Ascending aorta (tissue), 2 donors: ENCODE results near the gene ANKRD22. TPM values are rescaled to one million over a fixed set of nuclear protein-coding genes. Genes with fewer than 3 reads are reported as not detected.

Source experiments
- DNase-seq, 2 donors: peaks; one replicate each; pipeline ENCODE4 v3.0.0-alpha.2; 2019; ENCODE audit warnings: low spot score in 2 of 2
- H3K27ac ChIP-seq, 2 donors: fragments of 200-600 bp; sonication (generic); one replicate each; pipeline ENCODE4 v1.5.1; 2016 to 2017; ENCODE audit warnings: mild to moderate bottlenecking in 1 of 2
- H3K27me3 ChIP-seq: fragments of 200-600 bp; sonication (generic); one replicate; pipeline ENCODE4 v1.5.1; 2017
- H3K36me3 ChIP-seq, 2 donors: fragments of 200-600 bp; sonication (generic); one replicate each; pipeline ENCODE4 v1.5.1; 2016
- H3K4me1 ChIP-seq, 2 donors: fragments of 200-600 bp; sonication (generic); one replicate each; pipeline ENCODE4 v1.5.1; 2016 to 2017; ENCODE audit warnings: mild to moderate bottlenecking in 1 of 2
- H3K4me3 ChIP-seq, 2 donors: fragments of 200-600 bp; sonication (generic); one replicate each; pipeline ENCODE4 v1.5.1; 2016 to 2017; ENCODE audit warnings: mild to moderate bottlenecking in 1 of 2
- H3K9me3 ChIP-seq, 2 donors: fragments of 200-600 bp; sonication (generic); one replicate each; pipeline ENCODE4 v1.5.1; 2016
- intact Hi-C: fragments of 100-400 bp; cut with DNase I; formaldehyde crosslinking; loops from one replicate; pipeline ENCODE4 v1.15.1; 2023
- total RNA-seq: library from RNA; depleted of rRNA; stranded (reverse); fragments of >200 nt; gene quantifications from one replicate; pipeline ENCODE4 v1.1.0, GENCODE V29; 2016
- TF ChIP-seq, protein P1 (sequence below), 3 experiments: fragments of 200-600 bp in 2 of 3; fragments of 450-650 bp in 1 of 3; sonication (generic) in 2 of 3; IDR thresholded peaks; one replicate each; pipeline ENCODE4 v1.5.1; 2016 to 2019; ENCODE audit warnings: antibody characterized with exemption in 3 of 3, mild to moderate bottlenecking in 1 of 3, moderate library complexity in 1 of 3

ANKRD22 gene
- total RNA-seq, 1 donor from 2014 or later = not detected

DNA sequence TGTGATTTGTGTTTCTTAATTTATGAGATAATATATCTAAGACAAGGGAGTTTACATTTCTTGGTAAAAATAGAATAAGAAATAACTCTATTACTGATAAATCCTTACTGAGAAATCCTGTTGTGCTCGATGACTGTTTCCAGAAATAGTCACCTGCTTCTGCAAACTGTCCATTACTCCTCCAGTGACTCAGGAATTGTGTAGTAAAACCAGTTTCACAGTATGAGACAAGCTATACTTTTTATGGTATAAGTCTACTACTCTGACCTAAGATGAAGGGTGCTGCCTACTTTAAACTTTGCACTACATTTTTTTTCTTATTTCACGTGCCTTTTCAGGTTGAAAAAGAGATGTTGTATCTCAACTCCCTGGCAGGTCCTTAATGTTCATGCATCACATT lies 6.8 kb upstream of the ANKRD22 start:
- TF ChIP-seq, protein P1, sequence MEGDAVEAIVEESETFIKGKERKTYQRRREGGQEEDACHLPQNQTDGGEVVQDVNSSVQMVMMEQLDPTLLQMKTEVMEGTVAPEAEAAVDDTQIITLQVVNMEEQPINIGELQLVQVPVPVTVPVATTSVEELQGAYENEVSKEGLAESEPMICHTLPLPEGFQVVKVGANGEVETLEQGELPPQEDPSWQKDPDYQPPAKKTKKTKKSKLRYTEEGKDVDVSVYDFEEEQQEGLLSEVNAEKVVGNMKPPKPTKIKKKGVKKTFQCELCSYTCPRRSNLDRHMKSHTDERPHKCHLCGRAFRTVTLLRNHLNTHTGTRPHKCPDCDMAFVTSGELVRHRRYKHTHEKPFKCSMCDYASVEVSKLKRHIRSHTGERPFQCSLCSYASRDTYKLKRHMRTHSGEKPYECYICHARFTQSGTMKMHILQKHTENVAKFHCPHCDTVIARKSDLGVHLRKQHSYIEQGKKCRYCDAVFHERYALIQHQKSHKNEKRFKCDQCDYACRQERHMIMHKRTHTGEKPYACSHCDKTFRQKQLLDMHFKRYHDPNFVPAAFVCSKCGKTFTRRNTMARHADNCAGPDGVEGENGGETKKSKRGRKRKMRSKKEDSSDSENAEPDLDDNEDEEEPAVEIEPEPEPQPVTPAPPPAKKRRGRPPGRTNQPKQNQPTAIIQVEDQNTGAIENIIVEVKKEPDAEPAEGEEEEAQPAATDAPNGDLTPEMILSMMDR (IDR thresholded peaks at IDR 0.05) = no peak
- no peaks in the 10 kb centered on the region for H3K27me3 ChIP-seq
- H3K4me3 ChIP-seq = no peak overlapping the region
- no peaks in the 10 kb centered on the region for H3K9me3 ChIP-seq
- no peak overlapping the region for H3K27ac ChIP-seq
- intact Hi-C loops = no loop called here
- no peak for DNase-seq
- H3K36me3 ChIP-seq = no peaks in the 10 kb centered on the region
- no peaks in the 10 kb centered on the region for H3K4me1 ChIP-seq

DNA sequence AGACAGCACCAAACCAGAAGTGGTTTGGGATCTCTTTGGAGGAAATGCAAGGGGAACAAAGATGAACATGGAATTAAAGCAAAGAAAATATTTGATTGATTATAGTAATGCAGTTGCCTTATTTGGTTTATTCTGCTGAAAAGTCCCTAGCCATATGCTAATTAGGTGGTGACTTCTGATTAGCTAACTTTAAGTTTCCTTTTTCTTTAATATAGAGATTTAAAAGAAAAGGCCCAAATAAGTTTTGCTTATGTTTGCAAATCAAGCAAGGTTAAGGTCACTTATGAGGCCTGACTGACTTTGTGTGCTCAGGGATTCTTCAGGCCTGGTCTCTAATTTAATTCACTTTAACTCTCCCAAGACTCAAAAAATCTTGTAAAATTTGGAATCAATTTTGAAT lies 6.2 kb upstream of the ANKRD22 start:
- Histone ChIP-seq H3K27ac (no peak overlapping the region), H3K4me1 (no peaks in the 10 kb centered on the region), H3K27me3 (no peaks in the 10 kb centered on the region), H3K4me3 (no peak overlapping the region), H3K9me3 (no peaks in the 10 kb centered on the region), H3K36me3 (no peaks in the 10 kb centered on the region)
- DNase-seq = no peak
- TF ChIP-seq, protein P1 (IDR thresholded peaks at IDR 0.05) = no peak
- intact Hi-C loops = no loop called here

DNA sequence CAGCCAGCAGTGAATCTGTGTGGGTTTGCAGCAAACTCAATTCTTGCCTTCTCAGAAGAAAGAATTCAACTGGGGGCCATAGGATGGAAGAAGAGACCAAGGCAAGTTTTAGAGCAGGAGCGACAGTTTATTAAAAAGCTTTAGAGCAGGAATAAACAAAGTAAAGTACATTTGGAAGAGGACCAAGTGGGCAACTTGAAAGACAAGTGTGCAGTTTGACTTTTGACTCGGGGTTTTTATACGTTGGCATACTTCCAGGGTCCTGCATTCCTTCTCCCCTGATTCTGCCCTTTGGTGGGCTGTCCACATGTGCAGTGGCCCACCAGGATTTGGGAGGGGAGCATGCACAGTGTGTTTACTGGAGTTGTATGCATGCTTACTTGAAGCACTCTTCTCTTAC lies 3.0 kb upstream of the ANKRD22 start:
- DNase-seq = no peak
- Histone ChIP-seq H3K4me3 (no peak overlapping the region), H3K27ac (no peak overlapping the region), H3K4me1 (no peaks in the 10 kb centered on the region), H3K9me3 (no peaks in the 10 kb centered on the region), H3K36me3 (no peaks in the 10 kb centered on the region), H3K27me3 (no peaks in the 10 kb centered on the region)
- TF ChIP-seq, protein P1 (IDR thresholded peaks at IDR 0.05) = no peak
- intact Hi-C loops = no loop called here

DNA sequence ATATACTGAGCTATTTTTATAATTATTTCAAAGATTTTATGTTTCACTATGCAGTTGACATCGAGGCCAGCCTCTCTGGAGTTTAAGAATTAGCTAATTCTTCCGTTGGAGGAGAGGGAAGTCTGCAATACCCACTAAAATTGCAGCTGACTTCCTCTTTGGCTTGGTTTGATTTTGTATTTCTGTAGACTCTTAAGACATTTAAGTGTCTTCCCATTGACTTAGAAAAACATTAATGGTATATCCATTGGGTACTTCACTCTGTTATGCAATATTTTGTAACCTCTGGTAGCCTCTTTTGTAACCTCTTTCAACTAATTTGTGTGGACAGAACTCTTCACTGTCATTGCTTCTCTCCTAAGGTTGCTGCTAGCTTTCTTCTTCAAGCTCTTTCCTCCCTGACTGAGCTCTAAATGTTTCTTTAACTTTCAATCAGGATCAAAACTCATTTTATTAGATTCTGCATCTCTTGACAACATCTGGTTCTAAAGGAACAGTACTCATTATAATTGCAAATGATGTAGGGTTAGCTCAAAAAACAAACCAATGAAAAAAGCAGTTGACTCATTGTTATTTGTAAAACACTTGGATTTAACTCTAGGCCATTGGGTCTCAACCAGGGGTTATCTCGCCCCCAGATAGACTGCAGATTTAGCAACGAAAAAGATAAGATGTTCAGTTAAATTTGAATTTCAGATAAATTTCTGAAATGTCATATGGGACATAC lies 1.7 kb upstream of the ANKRD22 start:
- no peaks in the 10 kb centered on the region for H3K4me1 ChIP-seq
- no peaks in the 10 kb centered on the region for H3K9me3 ChIP-seq
- H3K27ac ChIP-seq = no peak overlapping the region
- TF ChIP-seq, protein P1 (IDR thresholded peaks at IDR 0.05) = no peak
- intact Hi-C loops = no loop called here
- no peaks in the 10 kb centered on the region for H3K36me3 ChIP-seq
- no peak overlapping the region for H3K4me3 ChIP-seq
- no peak for DNase-seq
- no peaks in the 10 kb centered on the region for H3K27me3 ChIP-seq

DNA sequence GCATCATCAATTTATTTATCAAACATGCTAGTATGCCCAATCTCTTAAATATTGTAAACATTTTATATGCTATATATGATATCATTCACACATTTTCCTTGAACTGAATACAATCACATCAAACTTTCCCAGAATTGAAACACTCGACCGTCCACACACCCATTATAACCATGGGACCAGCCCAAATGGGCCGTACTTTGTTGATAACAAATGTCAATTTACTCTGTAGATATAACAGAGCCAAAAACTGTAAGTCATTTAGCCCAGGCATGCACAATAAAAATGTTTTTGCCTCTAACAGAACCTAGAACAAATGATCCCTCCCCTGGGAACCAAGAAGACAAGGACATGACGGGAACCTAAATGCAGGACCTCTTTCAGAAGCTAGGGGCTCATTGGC lies 683 bp upstream of the ANKRD22 start:
- Histone ChIP-seq H3K9me3 (no peaks in the 10 kb centered on the region), H3K27ac (no peak overlapping the region), H3K4me3 (no peak overlapping the region), H3K4me1 (no peaks in the 10 kb centered on the region), H3K27me3 (no peaks in the 10 kb centered on the region), H3K36me3 (no peaks in the 10 kb centered on the region)
- intact Hi-C loops = no loop called here
- TF ChIP-seq, protein P1 (IDR thresholded peaks at IDR 0.05) = no peak
- DNase-seq = no peak

DNA sequence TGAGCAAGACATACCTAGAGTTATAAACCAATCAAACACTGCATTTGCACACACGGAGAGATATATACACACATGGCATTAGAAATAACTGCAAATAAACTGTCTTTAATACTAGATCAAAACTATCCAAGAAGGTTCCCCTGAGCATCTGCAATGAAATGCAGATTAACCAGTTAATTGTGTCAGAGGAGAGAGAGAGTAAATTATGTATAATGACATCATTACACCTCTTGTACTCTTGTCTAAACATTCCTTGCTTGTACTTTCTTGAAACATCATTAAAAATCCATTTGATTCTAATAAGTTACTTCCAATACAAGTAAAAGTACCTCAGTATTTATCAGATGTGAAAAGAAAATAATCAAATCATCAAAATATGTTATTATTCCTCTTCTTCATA lies 932 bp downstream of the ANKRD22 start:
- Histone ChIP-seq H3K36me3 (no peaks in the 10 kb centered on the region), H3K27me3 (no peaks in the 10 kb centered on the region), H3K4me1 (no peaks in the 10 kb centered on the region), H3K9me3 (no peaks in the 10 kb centered on the region), H3K4me3 (no peak overlapping the region), H3K27ac (no peak overlapping the region)
- intact Hi-C loops = no loop called here
- DNase-seq = no peak
- TF ChIP-seq, protein P1 (IDR thresholded peaks at IDR 0.05) = no peak
